Cardiac muscle cell (in vitro differentiated cells and primary cell): Measurements from ENCODE around the gene CMTR1. TPM values are rescaled to one million over a fixed set of nuclear protein-coding genes. Genes with fewer than 3 reads are reported as not detected.

ENCODE experiments used
- DNase-seq, 2 donors: peaks; one replicate each; pipeline versions ENCODE4 v3.0.0 to v3.0.0-alpha.2; 2010 to 2017; ENCODE audit warnings: low read depth in 1 of 2, low spot score in 1 of 2
- H3K27ac ChIP-seq: fragments of 200-600 bp; sonication (generic); 2 replicates; pipeline ENCODE4 v1.5.1; 2016
- H3K27me3 ChIP-seq: fragments of 200-600 bp; sonication (generic); 2 replicates; pipeline ENCODE4 v1.6.0; 2016; ENCODE audit warnings: control low read depth
- H3K36me3 ChIP-seq: fragments of 200-600 bp; sonication (generic); 2 replicates; pipeline ENCODE4 v1.5.1; 2016; ENCODE audit warnings: control low read depth
- H3K4me1 ChIP-seq: fragments of 200-600 bp; sonication (generic); 2 replicates; pipeline ENCODE4 v1.8.1; 2017; ENCODE audit warnings: low read depth, mild to moderate bottlenecking, mixed run types
- H3K4me3 ChIP-seq: fragments of 200-600 bp; sonication (generic); 2 replicates; pipeline ENCODE4 v1.5.1; 2016; ENCODE audit warnings: mild to moderate bottlenecking
- H3K9me3 ChIP-seq: fragments of 200-600 bp; sonication (generic); 2 replicates; pipeline ENCODE4 v1.5.1; 2017; ENCODE audit warnings: low read depth, mild to moderate bottlenecking, control low read depth
- CTCF ChIP-seq: IDR thresholded peaks from 2 replicates; pipeline ENCODE4 v1.5.1; 2012; ENCODE audit warnings: low read depth, mild to moderate bottlenecking, low read length
- polyA plus RNA-seq: library from polyadenylated mRNA; unstranded; fragments of >200 nt; fragmentation: Nextera tagmentation; extraction: Ambion mirVana; gene quantifications from 2 replicates; pipeline ENCODE4 v1.2.1, GENCODE V29; 2016
- total RNA-seq: library from RNA; depleted of rRNA; stranded (reverse); fragments of >200 nt; gene quantifications from 2 replicates; pipeline ENCODE4 v1.2.3, GENCODE V29; 2016

Gene CMTR1
- total and polyA plus RNA-seq, 2 experiments from 2014 or later: 41.2 to 53.3 TPM

GRCh38 chr6:37516920-37517405, 83.9 kb downstream of the CMTR1 start:
- H3K27me3 ChIP-seq: peaks cover 28% of the 10 kb centered on the region
- H3K4me3 ChIP-seq: no peak overlapping the region
- H3K27ac ChIP-seq: no peak overlapping the region
- H3K4me1 ChIP-seq: peaks cover 7% of the 10 kb centered on the region
- DNase-seq: no peak
- H3K9me3 ChIP-seq: no peaks in the 10 kb centered on the region
- no peak for TF ChIP-seq CTCF
- H3K36me3 ChIP-seq: no peaks in the 10 kb centered on the region

GRCh38 chr6:37517411-37517812, 84.4 kb downstream of the CMTR1 start:
- no peak for DNase-seq
- Histone ChIP-seq H3K4me1 (peaks cover 7% of the 10 kb centered on the region), H3K36me3 (no peaks in the 10 kb centered on the region), H3K9me3 (no peaks in the 10 kb centered on the region), H3K27me3 (peaks cover 24% of the 10 kb centered on the region), H3K4me3 (no peak overlapping the region), H3K27ac (no peak overlapping the region)
- TF ChIP-seq CTCF: no peak

DNA sequence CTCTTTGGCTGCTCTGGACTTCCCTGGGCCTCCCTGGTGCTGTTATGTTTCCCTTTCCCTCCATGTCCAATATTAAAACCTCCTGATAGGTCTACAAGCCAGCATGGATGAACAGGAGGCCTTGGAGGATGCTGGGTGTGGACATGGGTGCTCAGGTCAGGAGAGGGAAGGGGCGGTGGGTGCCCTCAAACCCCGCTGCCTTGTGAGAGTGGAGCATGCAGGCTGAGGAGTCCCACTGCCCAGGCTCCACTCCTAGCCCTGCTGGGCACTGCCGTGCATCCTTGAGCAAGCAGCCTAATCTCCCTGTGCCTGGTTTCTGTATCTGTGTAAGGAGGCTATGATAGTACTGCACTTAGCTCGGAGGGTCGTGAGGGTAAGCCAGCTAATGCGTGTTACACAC, 85.1 kb downstream of the CMTR1 start:
- Histone ChIP-seq H3K9me3 (no peaks in the 10 kb centered on the region), H3K36me3 (no peaks in the 10 kb centered on the region), H3K27ac (no peak overlapping the region), H3K4me1 (peaks cover 1% of the 10 kb centered on the region), H3K27me3 (peaks cover 17% of the 10 kb centered on the region), H3K4me3 (no peak overlapping the region)
- no peak for TF ChIP-seq CTCF
- no peak for DNase-seq

DNA sequence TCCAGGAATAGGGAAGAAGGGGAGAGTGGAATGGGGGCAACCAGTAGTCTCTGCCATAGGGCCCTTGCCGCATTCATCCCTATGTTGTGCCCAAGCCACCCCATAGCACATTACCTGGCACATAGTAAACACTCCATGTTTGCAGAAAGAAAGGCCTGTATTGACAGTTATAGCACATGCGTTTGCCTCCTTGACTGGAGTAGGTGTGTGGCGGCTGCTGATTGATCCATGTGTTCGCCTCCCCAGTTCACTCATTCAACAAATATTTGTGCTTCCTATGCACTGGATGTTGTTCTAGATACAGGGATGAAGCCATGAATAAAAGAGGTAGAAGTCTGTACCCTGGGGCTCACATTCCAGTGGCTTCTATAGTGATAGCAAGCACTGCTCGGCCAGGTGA, 86.4 kb downstream of the CMTR1 start:
- H3K4me3 ChIP-seq: no peak overlapping the region
- H3K9me3 ChIP-seq: no peaks in the 10 kb centered on the region
- H3K36me3 ChIP-seq: no peaks in the 10 kb centered on the region
- no peaks in the 10 kb centered on the region for H3K4me1 ChIP-seq
- no peak for TF ChIP-seq CTCF
- DNase-seq: no peak
- H3K27ac ChIP-seq: no peak overlapping the region
- peaks cover 3% of the 10 kb centered on the region for H3K27me3 ChIP-seq

DNA sequence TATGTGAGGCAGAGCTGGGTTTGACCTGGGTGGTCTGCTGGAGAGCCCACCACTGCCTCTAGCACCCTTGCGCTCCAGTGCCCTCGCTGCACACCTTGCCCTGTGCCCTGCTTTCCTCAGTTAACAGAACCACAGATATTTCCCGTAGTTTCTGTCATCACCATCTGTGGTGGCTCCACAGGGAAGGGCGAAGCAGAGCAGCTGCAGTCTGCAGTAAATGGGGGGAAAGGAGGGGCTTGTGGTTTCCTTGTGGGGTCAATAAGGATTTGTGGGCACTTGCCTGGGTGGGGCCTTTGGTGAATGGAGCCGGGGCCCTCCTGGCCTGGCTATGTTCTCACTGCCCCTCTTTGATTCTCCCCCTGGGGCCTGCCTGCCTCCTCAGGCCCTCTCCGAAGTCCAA, 87.9 kb downstream of the CMTR1 start:
- Histone ChIP-seq H3K4me3 (no peak overlapping the region), H3K9me3 (no peaks in the 10 kb centered on the region), H3K27ac (no peak overlapping the region), H3K4me1 (no peaks in the 10 kb centered on the region), H3K36me3 (no peaks in the 10 kb centered on the region), H3K27me3 (no peaks in the 10 kb centered on the region)
- no peak for DNase-seq
- no peak for TF ChIP-seq CTCF

GRCh38 chr6:37521674-37522073, 88.7 kb downstream of the CMTR1 start:
- H3K36me3 ChIP-seq: no peaks in the 10 kb centered on the region
- H3K4me3 ChIP-seq: no peak overlapping the region
- no peaks in the 10 kb centered on the region for H3K9me3 ChIP-seq
- H3K27me3 ChIP-seq: no peaks in the 10 kb centered on the region
- no peak overlapping the region for H3K27ac ChIP-seq
- no peaks in the 10 kb centered on the region for H3K4me1 ChIP-seq
- DNase-seq: no peak
- no peak for TF ChIP-seq CTCF
